BLaER1 treated with 17β-estradiol and CSF1 and Interleukin-3, amounts not matched to agents 10 nM and 100 nM (cell line): Measurements from ENCODE around the gene FAM114A1.

Source experiments
- H3K27ac ChIP-seq, 11 experiments: shearing (Covaris generic); formaldehyde crosslinking; 2 replicates each; pipeline ENCODE4 v1.8.1; 2022
- H3K27me3 ChIP-seq, 11 experiments: shearing (Covaris generic); formaldehyde crosslinking; 2 replicates each; pipeline ENCODE4 v1.8.1; 2022
- H3K36me3 ChIP-seq, 11 experiments: shearing (Covaris generic); formaldehyde crosslinking; 2 replicates each; pipeline ENCODE4 v1.8.1; 2022
- H3K4me1 ChIP-seq, 10 experiments: shearing (Covaris generic); formaldehyde crosslinking; 2 replicates each; pipeline ENCODE4 v1.8.1; 2022
- H3K4me2 ChIP-seq, 11 experiments: shearing (Covaris generic); formaldehyde crosslinking; 2 replicates each; pipeline ENCODE4 v1.8.1; 2022
- H3K4me3 ChIP-seq, 10 experiments: shearing (Covaris generic); formaldehyde crosslinking; 2 replicates each; pipeline ENCODE4 v1.8.1; 2022
- H3K9ac ChIP-seq, 11 experiments: shearing (Covaris generic); formaldehyde crosslinking; 2 replicates each; pipeline ENCODE4 v1.8.1; 2022
- H3K9me3 ChIP-seq, 11 experiments: shearing (Covaris generic); formaldehyde crosslinking; replicated peaks in 1 of 11; 2 replicates each; pipeline ENCODE4 v1.8.1; 2022
- H4K20me1 ChIP-seq, 11 experiments: shearing (Covaris generic); formaldehyde crosslinking; 2 replicates each; pipeline ENCODE4 v1.8.1; 2022
- Cebpa-rat ChIP-seq, 11 experiments: shearing (Covaris generic); IDR thresholded peaks; 2 replicates each; pipeline ENCODE4 v1.8.1; 2022

FAM114A1 gene

GRCh38 chr4:38925492-38926413 is 58.1 kb downstream of the FAM114A1 start:
- Histone ChIP-seq H3K27me3 (no peaks in the 10 kb centered on the region), H3K9me3 (no peaks in the 10 kb centered on the region), H3K4me3 (no peak overlapping the region), H3K36me3 (peaks cover 0 to 31% (median 0%) of the 10 kb centered on the region in 11 experiments; a peak in 3 of 22 replicates), H3K4me1 (peaks cover 0 to 2% (median under 1%) of the 10 kb centered on the region in 10 experiments; a peak in 6 of 20 replicates), H3K4me2 (no peak overlapping the region), H4K20me1 (no peaks in the 10 kb centered on the region), H3K9ac (no peak overlapping the region), H3K27ac (no peak overlapping the region)
- TF ChIP-seq Cebpa-rat (IDR thresholded peaks at IDR 0.05), result no peak

- H3K4me3 ChIP-seq, result no peak overlapping the region
- no peak overlapping the region for H3K9ac ChIP-seq
- no peaks in the 10 kb centered on the region for H3K4me1 ChIP-seq
- no peaks in the 10 kb centered on the region for H4K20me1 ChIP-seq
- H3K36me3 ChIP-seq, result peaks cover 0 to 39% (median 0%) of the 10 kb centered on the region in 11 experiments; a peak in 4 of 22 replicates
- no peak overlapping the region for H3K27ac ChIP-seq
- no peak overlapping the region for H3K4me2 ChIP-seq
- H3K9me3 ChIP-seq, result no peaks in the 10 kb centered on the region
- TF ChIP-seq Cebpa-rat (IDR thresholded peaks at IDR 0.05), result no peak
- no peaks in the 10 kb centered on the region for H3K27me3 ChIP-seq
Measured at GRCh38 chr4:38926896-38927295, 59.3 kb downstream of the FAM114A1 start.

GRCh38 chr4:38928568-38928967 is 61.0 kb downstream of the FAM114A1 start:
- Histone ChIP-seq H3K27me3 (no peaks in the 10 kb centered on the region), H3K9ac (no peak overlapping the region), H3K4me2 (no peak overlapping the region), H3K36me3 (peaks cover 0 to 56% (median 0%) of the 10 kb centered on the region in 11 experiments; a peak in 4 of 22 replicates), H3K4me1 (no peaks in the 10 kb centered on the region), H4K20me1 (no peaks in the 10 kb centered on the region), H3K9me3 (no peaks in the 10 kb centered on the region), H3K27ac (no peak overlapping the region), H3K4me3 (no peak overlapping the region)
- TF ChIP-seq Cebpa-rat (IDR thresholded peaks at IDR 0.05), result no peak

- H3K27ac ChIP-seq, result no peak overlapping the region
- H4K20me1 ChIP-seq, result no peaks in the 10 kb centered on the region
- H3K4me3 ChIP-seq, result no peak overlapping the region
- H3K4me1 ChIP-seq, result no peaks in the 10 kb centered on the region
- H3K36me3 ChIP-seq, result peaks cover 0 to 58% (median 0%) of the 10 kb centered on the region in 11 experiments; a peak in 4 of 22 replicates
- no peaks in the 10 kb centered on the region for H3K27me3 ChIP-seq
- H3K4me2 ChIP-seq, result no peak overlapping the region
- TF ChIP-seq Cebpa-rat (IDR thresholded peaks at IDR 0.05), result no peak
- H3K9me3 ChIP-seq, result no peaks in the 10 kb centered on the region
- no peak overlapping the region for H3K9ac ChIP-seq
Measured at GRCh38 chr4:38928974-38929373, 61.4 kb downstream of the FAM114A1 start.

GRCh38 chr4:38930204-38930603 is 62.6 kb downstream of the FAM114A1 start:
- no peak overlapping the region for H3K9ac ChIP-seq
- no peak overlapping the region for H3K4me3 ChIP-seq
- no peak overlapping the region for H3K27ac ChIP-seq
- H4K20me1 ChIP-seq, result no peaks in the 10 kb centered on the region
- H3K27me3 ChIP-seq, result no peaks in the 10 kb centered on the region
- H3K4me1 ChIP-seq, result no peaks in the 10 kb centered on the region
- TF ChIP-seq Cebpa-rat (IDR thresholded peaks at IDR 0.05), result no peak
- peaks cover 0 to 68% (median 0%) of the 10 kb centered on the region in 11 experiments; a peak in 4 of 22 replicates for H3K36me3 ChIP-seq
- no peak overlapping the region for H3K4me2 ChIP-seq
- no peaks in the 10 kb centered on the region for H3K9me3 ChIP-seq

- no peak overlapping the region for H3K4me2 ChIP-seq
- peaks cover 0 to 73% (median 0%) of the 10 kb centered on the region in 11 experiments; a peak in 4 of 22 replicates for H3K36me3 ChIP-seq
- H3K4me1 ChIP-seq, result no peaks in the 10 kb centered on the region
- no peak for TF ChIP-seq Cebpa-rat (IDR thresholded peaks at IDR 0.05)
- H3K4me3 ChIP-seq, result no peak overlapping the region
- H3K9me3 ChIP-seq, result no peaks in the 10 kb centered on the region
- H4K20me1 ChIP-seq, result no peaks in the 10 kb centered on the region
- H3K27me3 ChIP-seq, result no peaks in the 10 kb centered on the region
- no peak overlapping the region for H3K27ac ChIP-seq
- H3K9ac ChIP-seq, result no peak overlapping the region
Measured at GRCh38 chr4:38930707-38931106, 63.1 kb downstream of the FAM114A1 start.

- H3K4me2 ChIP-seq, result no peak overlapping the region
- no peak overlapping the region for H3K9ac ChIP-seq
- H3K4me1 ChIP-seq, result no peaks in the 10 kb centered on the region
- H4K20me1 ChIP-seq, result no peaks in the 10 kb centered on the region
- H3K27me3 ChIP-seq, result no peaks in the 10 kb centered on the region
- H3K27ac ChIP-seq, result no peak overlapping the region
- H3K36me3 ChIP-seq, result peaks cover 0 to 75% (median 0%) of the 10 kb centered on the region in 11 experiments; a peak in 4 of 22 replicates
- TF ChIP-seq Cebpa-rat (IDR thresholded peaks at IDR 0.05), result no peak
- no peak overlapping the region for H3K4me3 ChIP-seq
- no peaks in the 10 kb centered on the region for H3K9me3 ChIP-seq
Measured at GRCh38 chr4:38931125-38931524, 63.5 kb downstream of the FAM114A1 start.

GRCh38 chr4:38935391-38936073 is 67.9 kb downstream of the FAM114A1 start:
- Histone ChIP-seq H4K20me1 (no peaks in the 10 kb centered on the region), H3K27ac (no peak overlapping the region), H3K9ac (no peak overlapping the region), H3K4me3 (no peak overlapping the region), H3K4me2 (no peak overlapping the region), H3K27me3 (no peaks in the 10 kb centered on the region), H3K4me1 (peaks cover 0 to 1% (median 0%) of the 10 kb centered on the region in 10 experiments; a peak in 2 of 20 replicates), H3K36me3 (peaks cover 0 to 78% (median 0%) of the 10 kb centered on the region in 11 experiments; a peak in 4 of 22 replicates), H3K9me3 (no peaks in the 10 kb centered on the region)
- no peak for TF ChIP-seq Cebpa-rat (IDR thresholded peaks at IDR 0.05)

- H3K4me1 ChIP-seq, result peaks cover 0 to 15% (median 0%) of the 10 kb centered on the region in 10 experiments; a peak in 5 of 20 replicates
- no peak overlapping the region for H3K9ac ChIP-seq
- no peak overlapping the region for H3K4me2 ChIP-seq
- no peak for TF ChIP-seq Cebpa-rat (IDR thresholded peaks at IDR 0.05)
- H3K36me3 ChIP-seq, result peaks cover 0 to 62% (median 0%) of the 10 kb centered on the region in 11 experiments; a peak in 4 of 22 replicates
- no peak overlapping the region for H3K4me3 ChIP-seq
- H3K9me3 ChIP-seq, result no peaks in the 10 kb centered on the region; a peak in 1 of 22 replicates
- no peaks in the 10 kb centered on the region for H4K20me1 ChIP-seq
- H3K27ac ChIP-seq, result no peak overlapping the region
- H3K27me3 ChIP-seq, result no peaks in the 10 kb centered on the region
Measured at GRCh38 chr4:38939165-38939564, 71.6 kb downstream of the FAM114A1 start.
